GM21825 (cell line): ENCODE results near the gene DNAJC7.

Experiments
- ATAC-seq: cut with Tn5 transposase; IDR thresholded peaks from one replicate; pipeline ENCODE4 v1.9.1; 2021; ENCODE audit warnings: mild to moderate bottlenecking, moderate library complexity; ENCODE audit not compliant: unreplicated experiment

The DNAJC7 gene

GRCh38 chr17:42016941-42017865 is at the start of gene DNAJC7:
TSS of gene DNAJC7 (minus strand) at chr17:42017439. CDS start at chr17:42017416, 23 bp downstream.
- peak; percentile 72 for ATAC-seq

- ATAC-seq = no peak
These were observed 48.0 kb upstream of the DNAJC7 start for GRCh38 chr17:42065201-42065600.

GRCh38 chr17:42062681-42063080 is 45.4 kb upstream of the DNAJC7 start:
- ATAC-seq = no peak

GRCh38 chr17:42061646-42062487 is 44.6 kb upstream of the DNAJC7 start:
- no peak for ATAC-seq

- no peak for ATAC-seq
These were observed 43.0 kb upstream of the DNAJC7 start for GRCh38 chr17:42060231-42060630.

GRCh38 chr17:42059815-42060214 is 42.6 kb upstream of the DNAJC7 start:
- ATAC-seq = no peak

GRCh38 chr17:42058063-42058462 is 40.8 kb upstream of the DNAJC7 start:
- no peak for ATAC-seq

GRCh38 chr17:42056635-42057034 is 39.4 kb upstream of the DNAJC7 start:
- no peak for ATAC-seq

- no peak for ATAC-seq
These were observed 38.3 kb upstream of the DNAJC7 start for GRCh38 chr17:42055496-42055895.

- ATAC-seq = no peak
These were observed 37.8 kb upstream of the DNAJC7 start for GRCh38 chr17:42055027-42055426.

- ATAC-seq = no peak
These were observed 36.7 kb upstream of the DNAJC7 start for GRCh38 chr17:42053731-42054500.

GRCh38 chr17:42052346-42052877 is 35.2 kb upstream of the DNAJC7 start:
- ATAC-seq = no peak

GRCh38 chr17:42051645-42052044 is 34.4 kb upstream of the DNAJC7 start:
- no peak for ATAC-seq

GRCh38 chr17:42051013-42051400 is 33.8 kb upstream of the DNAJC7 start:
- no peak for ATAC-seq

- ATAC-seq = no peak
These were observed 33.3 kb upstream of the DNAJC7 start, which contains the start of gene C17orf113 for GRCh38 chr17:42050393-42051012. TSS of gene C17orf113 (minus strand) at chr17:42050601. CDS start at chr17:42043376, 7,225 bp downstream.

- ATAC-seq = no peak
These were observed 32.7 kb upstream of the DNAJC7 start for GRCh38 chr17:42049834-42050392.

- ATAC-seq = no peak
These were observed 30.1 kb upstream of the DNAJC7 start for GRCh38 chr17:42047343-42047742.

- ATAC-seq = no peak
These were observed 28.5 kb upstream of the DNAJC7 start for GRCh38 chr17:42045719-42046118.

- no peak for ATAC-seq
These were observed 25.5 kb upstream of the DNAJC7 start for GRCh38 chr17:42042598-42043319.
